HG02763 (cell line): ENCODE results near the gene RAD9A.

Experiments used
- ATAC-seq: cut with Tn5 transposase; IDR thresholded peaks from one replicate; pipeline ENCODE4 v1.9.1; 2021; ENCODE audit warnings: mild to moderate bottlenecking, moderate library complexity; ENCODE audit not compliant: unreplicated experiment

The RAD9A gene

DNA sequence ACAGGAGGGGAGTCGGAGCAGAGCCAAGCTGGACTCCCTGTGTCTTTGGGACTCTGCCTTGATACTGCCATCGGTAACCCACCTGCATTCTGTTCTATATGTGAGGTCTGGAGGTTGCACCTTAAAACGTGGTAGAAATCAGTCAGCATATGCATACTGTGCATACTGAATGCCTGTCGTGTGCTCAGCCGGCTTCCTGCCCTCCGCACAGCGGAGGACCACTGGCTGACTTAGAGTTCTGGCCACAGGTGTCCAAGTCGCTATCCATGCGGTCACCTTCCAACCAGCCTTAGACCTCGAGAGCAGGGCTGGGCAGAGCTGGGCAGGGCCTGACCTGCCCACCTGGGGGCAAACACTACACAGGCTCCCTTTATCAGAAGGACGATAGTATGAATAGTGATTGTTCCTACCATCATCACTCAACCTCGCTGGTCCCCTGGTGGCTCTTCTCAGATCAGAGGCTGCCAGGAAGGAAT is 15.9 kb downstream of the RAD9A start:
- no peak for ATAC-seq

DNA sequence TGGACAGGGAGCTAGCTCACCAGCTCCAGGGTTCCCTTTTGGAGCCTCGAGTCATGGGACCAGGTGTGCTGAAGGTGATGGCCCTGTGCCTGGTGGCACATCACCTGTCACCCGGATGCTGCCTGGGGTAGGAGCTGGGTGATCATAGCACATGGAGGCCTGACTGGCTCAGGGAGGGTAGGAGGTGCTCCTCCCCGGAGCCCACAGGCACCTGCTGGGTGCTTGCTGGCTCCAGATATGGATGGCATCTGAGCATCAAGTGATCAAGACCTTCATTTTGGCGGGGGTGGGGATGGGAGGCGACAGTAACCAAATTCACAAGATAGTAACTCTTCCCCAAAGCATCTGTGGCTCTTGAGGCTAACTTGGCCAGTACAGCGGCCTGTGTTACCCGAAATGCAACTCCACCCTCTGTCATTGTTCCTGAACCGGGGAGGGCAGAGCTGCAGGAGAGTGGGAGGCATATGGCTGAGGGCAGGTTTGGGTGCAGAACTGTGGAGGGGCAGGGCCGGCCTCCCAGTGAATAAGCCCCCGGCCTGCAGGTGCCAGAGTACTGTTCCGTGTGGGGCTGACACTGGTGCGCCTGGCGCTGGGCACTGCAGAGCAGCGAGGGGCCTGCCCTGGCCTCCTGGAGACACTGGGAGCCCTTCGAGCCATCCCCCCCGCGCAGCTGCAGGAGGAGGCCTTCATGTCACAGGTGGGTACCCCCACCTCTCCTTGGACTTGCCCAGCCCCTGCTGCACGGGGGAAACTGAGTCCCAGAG is 16.8 kb downstream of the RAD9A start:
- ATAC-seq = no peak

DNA sequence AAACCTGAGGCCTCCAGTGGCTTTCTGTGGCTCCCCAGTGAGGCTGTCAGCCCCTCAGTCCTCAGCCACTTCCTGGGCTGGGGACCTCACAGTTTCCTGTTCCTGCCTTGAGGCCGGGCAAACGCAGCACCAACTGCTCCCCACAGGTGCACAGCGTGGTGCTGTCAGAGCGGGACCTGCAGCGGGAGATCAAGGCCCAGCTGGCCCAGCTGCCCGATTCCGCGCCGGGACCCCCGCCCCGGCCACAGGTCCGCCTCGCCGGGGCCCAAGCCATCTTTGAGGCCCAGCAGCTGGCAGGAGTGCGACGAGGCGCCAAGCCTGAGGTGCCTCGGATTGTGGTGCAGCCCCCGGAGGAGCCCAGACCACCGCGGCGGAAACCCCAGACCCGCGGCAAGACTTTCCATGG is 17.5 kb downstream of the RAD9A start:
- ATAC-seq = peak; percentile 36

DNA sequence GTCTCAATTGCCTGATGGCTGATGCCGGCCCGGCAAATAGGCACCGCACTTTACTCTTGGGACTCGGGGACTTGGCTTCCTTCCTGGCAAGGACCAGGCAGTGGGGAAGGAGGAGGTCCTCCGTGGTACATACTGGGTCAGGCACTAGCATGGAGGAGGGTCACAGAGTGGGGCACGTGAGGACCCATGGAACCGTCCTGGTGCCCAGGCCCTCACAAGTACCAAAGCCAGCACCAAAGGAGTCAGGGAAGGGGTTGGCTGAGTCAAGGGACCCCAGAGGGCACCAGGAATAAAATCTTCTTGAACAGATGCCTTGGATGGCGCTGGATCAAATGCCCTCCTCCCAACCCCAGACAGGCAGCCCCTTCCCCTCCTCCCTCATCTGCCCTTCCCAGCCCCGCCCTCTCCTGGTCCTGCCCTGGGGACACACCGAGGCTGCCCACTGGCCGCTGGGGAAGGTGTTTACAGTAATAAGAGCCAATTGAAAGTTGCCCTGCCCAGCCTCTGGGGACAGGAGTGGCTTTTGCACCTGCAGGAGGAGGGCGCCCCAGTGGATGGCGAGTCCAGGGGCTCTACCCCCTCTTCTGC is 18.1 kb downstream of the RAD9A start:
- no peak for ATAC-seq

DNA sequence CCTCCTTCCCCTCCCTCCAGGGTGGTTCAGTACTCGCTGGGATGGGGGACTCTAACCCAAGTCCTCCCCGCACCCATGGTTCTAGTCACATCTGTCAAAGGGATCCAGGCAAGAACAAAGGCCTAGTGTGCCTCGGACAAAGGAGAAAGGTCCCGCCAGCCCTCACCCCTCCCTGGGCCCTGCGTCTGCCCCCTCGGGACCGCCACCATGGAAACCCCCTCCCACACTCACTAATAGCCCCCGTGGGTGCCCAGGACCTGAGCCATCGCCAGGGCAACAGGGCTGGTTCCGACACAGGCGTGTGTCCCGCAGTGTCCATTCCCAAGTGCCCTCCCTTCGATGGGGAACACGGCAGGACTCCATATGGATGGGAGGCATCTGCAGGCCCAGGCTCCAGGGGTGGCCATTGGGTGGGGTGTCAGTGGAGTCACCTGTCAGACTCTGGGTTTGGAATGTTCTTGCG is 18.6 kb downstream of the RAD9A start:
- ATAC-seq = no peak

DNA sequence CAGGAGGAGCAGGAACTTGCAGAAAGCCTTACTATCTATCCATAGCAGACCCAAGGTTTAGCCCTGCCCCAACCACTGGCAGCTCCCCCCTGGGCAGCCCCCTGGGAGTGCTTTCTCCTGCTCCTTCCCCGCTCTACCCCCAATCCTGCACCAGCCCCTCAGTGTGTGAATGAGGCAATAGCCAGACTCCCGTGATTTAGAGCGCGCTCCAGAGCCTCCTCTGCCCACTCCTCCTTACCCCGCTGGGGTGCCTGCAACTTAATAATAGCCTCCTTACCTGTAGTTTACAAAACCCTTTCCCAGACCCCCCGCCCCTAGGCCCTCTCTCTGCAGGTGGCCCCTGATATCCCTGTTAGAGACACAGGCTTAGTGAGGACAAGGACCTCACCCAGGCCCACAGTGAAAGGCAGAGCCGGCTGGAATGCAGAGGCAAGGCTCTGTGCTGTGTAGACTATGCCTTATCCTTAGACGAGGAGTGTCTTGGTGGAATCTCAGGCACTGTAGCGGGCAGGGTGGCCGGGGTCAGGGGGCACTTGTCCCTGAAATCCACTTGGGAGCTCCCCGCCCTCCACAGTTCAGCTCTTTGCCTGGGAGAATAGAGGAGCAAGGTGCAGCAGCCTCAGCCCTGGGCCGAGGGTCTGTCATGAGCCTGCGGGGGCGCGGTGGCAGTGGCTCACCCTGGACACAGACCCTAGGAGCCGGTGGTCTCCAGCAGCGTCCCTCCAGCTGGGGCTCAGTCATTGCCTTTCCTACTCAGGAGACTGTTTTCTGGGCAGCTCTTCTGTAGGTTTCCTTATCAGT is 19.4 kb downstream of the RAD9A start:
- ATAC-seq = no peak

DNA sequence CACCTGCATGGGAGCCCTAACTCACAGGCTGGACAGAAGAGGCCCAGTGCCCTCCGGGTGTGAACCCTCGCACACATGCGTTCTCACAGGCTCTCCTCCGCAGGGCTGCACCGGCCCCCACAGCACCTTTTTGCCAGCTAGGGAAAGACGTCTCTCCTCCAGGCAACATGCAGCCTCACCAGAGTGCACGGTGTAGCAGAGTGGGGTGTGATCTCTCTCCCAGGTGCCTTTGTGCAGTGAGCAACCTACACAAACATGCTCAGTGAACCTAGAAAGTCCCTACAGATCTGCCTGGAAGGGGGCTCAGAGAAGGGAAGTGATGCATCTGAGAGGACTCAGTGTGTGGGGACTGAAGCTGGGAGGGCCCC is 20.0 kb downstream of the RAD9A start:
- ATAC-seq = no peak

DNA sequence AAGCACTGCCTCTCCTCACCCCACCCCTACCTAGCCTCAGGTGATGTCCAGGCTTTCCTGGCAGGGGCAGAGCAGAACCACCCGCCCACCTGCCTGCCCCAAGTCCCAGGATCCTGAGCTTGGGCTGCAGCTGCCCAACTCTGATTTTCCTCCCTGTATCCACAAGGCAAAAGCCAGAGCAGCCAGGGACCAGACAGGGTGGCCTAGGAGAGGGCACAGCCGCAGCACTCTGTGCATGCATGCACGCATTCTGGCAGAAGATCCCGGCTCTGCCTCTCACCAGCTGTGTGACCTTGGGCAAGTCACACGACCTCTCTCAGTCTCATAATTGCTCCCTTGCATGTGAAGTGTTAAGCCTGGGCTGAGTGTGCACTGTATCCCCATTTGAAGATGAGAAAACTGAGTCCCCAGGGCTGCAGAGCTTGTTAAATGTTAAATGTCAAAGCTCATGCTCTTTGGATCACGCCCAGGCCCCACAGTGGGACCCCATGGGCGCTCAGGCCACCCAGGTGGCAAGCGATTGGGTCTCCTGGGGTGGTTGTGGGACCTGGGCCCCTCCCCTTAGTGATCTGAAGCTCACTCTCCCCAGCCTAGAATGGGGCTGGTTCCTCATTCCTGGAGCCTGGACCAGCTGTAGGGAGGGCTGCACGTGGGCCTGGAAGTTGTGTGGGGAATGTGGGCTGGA is 20.9 kb downstream of the RAD9A start:
- ATAC-seq = no peak

DNA sequence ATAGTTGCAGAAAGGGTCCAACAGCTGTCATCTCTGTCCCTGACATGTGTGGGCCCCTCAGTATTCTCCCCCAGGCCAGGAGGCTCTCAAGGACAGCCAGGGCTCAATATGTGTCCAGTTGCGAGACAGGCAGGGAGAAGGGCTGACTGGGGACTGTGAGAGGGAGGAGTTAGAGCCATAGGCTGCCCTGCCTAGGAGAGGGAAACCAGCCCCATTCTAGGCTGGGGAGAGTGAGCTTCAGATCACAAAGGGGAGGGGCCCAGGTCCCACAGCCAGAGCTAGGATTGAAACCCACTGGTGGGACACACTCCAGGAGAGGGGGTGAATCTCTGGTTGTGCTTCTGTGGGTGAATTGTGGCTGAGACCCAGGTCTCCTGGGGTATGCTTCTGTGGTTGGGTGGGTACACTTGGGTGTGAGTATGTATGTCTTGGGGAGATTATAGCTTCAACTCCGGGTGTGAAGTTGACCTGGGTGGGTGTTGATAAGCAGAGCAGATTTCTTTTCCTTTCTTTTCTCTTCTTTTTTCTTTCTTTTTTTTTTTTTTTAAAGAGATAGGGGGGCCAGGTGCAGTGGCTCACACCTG is 21.6 kb downstream of the RAD9A start:
- ATAC-seq = no peak

DNA sequence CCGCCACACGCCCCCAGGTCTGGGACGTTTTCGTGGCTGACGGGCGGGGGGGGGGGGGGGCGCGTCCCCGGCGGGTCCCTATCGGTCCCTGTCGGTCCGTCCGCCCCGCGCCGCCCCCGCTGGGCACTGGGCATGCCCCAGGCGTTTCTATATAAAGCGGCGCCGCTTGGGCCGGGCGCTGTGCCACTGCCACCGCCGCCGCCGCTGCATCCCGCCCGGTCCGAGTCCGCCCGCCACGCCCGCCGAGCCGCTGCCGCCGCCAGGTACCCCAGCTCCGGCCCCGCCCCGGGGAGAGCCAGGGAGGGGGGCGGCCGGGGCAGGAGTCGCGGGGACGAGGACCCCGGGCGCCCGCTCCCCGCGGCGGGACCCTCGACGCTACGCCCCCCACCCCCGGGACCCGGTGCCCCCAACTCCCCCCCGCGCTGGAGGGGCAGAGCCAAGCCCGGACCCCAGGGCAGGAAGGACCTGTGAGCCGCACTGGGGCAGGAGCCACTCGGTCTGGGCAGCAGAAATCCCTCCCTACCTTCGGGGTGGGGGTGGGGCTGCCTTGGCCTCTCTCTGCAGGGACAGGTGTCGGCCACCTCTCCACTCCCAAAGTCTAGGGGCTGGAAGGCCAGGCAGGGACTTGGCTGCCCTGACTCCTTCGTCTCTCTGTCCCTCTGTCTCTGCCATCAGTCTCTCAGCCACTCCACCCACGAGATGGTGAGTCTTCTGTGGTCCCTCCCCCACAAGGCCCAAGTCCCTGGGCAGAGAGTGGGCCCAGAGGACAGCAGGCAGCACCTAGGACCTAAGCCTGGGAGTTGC is 23.9 kb downstream of the RAD9A start, which contains the start of gene CARNS1:
Gene CARNS1, plus strand, starts transcription at position 178 of the 804 bp plus-strand sequence. Its CDS starts 522 bp downstream, at position 700.
- ATAC-seq = no peak

DNA sequence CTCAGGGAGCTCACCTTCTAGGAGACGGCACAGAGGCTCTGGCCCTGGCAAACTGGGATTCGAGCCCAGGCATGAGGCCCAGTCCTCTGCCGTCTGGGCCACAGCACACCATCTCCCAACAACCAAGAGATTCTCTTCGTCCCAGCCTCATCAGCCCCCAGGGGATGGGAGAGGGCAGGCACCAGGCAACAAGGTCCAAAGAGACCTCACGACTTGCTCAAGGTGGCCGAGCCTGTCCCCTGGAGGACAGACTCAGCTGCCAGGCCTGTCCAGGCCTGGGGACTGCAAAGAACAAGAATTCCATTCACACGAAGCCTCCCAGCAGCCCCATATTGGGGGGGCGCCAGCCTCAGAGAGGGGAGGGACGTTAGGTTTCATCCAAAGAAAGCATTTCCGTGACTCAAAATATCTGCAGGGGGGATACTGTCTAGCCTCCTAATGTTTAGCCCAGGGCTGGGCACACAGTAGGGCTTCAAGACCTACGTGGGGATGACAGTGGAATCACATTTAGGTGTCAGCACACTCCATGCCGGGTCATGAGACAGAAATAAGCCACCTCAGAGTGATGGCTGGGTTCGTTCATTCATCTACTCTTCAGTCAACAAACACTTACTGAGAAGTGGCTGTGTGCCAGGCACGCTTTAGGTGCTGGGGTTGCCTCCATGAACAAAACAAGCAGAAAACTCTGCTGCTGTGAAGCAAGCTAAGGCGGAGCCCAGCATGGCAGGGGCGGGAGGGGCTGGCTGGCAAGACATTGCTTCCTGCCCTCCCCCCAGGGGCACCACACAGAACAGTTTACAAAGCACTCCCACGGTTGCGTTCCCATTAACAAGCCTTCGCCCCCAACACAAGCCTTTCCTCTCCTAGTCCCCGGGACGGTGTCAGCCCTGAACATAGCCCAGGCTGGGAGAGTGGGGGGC is 24.9 kb downstream of the RAD9A start:
- ATAC-seq = no peak

DNA sequence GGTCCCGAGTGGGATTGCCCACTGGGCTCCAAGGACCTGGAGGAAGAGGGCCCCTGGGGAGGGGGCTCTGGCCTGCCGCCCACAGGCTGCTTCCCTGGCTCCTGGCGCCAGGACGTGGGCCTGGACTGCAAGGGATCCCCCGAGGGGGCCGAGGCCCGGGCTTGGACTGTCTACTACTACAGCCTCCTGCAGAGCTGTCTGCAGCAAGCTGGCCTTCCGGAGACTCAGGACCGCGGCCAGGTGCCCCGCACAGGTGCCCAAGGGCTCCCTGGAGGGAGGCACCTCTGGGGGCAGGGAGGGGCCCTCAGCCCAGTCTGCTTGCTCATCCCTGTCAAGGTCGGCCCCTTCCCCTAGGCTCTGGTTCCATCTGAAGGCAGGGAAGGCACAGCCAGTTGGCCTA is 25.6 kb downstream of the RAD9A start:
- no peak for ATAC-seq

DNA sequence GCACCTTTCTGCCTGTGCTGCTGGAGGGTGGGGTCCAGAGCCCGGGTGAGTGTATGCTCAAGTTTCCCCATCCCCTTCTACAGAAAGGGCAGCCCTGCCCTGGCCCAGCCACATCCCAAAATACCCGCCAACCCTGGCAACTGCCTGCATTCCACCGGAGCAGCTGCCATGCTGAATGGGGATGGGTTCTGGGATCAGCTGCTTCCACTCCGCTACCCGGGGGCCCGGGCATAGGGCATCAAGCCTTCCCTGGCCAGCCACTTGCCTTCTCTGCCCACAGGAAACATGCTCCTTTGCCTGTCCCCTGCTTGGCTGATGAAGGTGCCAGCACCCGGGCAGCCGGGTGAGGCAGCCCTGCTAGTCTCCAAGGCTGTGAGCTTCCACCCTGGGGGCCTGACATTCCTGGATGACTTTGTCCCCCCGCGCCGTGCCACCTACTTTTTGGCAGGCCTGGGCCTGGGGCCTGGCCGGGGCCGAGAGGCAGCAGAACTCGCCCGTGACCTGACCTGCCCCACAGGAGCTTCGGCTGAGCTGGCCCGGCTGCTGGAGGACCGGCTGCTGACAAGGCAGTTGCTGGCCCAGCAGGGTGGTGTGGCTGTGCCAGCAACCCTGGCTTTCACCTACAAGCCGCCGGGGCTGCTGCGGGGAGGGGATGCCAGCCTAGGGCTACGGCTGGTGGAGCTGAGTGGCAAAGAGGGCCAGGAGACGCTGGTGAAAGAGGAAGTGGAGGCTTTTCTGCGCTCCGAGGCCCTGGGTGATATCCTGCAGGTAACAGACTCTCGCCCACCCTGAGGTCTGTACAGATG is 26.9 kb downstream of the RAD9A start:
- ATAC-seq = no peak

DNA sequence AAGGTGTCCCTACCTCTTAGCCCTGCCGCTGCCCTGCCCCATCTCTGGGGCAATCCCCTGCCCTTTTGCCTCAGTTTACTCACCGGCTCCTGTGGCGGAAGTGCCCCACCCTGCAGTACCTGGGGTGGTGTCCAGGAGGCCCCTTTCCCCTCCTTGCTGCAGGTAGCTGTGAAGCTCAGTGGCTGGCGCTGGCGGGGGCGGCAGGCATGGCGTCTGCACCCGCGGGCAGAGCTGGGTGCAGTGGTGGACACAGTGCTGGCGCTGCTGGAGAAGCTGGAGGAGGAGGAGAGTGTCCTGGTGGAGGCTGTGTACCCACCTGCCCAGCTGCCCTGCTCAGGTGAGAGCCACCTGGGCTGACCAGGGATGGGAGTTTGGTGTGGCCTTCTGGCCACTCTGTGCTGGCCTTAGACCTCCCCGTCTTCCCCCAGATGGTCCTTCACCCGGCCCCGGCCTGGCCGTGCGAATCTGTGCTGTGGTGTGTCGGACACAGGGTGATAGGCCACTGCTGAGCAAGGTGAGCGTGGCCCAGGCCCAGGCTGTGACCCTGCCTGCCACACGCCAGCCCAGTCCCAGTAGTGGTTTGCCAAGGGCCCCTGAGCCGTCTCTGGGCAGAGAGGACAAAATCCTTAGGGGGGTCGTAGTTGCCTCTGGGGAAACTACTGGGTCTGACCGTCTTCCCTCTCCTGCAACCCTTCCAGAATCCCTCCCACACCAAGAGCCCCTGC is 27.7 kb downstream of the RAD9A start:
- ATAC-seq = no peak

DNA sequence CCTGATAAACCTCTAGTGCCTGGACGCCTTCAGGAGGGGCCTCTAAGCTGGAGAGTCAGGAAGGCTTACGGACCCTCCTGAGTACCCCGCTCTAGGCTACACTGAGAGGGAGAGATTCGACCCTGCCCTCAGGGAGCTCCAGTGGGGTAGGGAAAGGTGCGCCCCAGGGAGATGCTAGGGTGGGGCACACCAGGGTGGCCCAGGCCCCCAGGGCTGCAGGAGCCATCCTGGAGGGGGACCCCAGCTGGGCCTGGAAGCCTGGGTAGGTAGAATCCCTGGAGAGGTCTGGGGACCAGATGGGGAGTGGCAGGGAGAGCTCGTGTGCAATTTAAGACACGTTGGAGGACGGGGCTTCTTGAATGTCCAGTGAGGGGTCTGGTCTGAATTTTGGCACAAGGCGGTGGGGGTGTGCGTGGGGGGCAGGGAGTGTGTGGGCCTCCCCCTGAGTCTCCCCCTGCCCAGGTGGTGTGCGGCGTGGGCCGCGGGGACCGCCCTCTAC is 28.4 kb downstream of the RAD9A start:
- ATAC-seq = no peak

DNA sequence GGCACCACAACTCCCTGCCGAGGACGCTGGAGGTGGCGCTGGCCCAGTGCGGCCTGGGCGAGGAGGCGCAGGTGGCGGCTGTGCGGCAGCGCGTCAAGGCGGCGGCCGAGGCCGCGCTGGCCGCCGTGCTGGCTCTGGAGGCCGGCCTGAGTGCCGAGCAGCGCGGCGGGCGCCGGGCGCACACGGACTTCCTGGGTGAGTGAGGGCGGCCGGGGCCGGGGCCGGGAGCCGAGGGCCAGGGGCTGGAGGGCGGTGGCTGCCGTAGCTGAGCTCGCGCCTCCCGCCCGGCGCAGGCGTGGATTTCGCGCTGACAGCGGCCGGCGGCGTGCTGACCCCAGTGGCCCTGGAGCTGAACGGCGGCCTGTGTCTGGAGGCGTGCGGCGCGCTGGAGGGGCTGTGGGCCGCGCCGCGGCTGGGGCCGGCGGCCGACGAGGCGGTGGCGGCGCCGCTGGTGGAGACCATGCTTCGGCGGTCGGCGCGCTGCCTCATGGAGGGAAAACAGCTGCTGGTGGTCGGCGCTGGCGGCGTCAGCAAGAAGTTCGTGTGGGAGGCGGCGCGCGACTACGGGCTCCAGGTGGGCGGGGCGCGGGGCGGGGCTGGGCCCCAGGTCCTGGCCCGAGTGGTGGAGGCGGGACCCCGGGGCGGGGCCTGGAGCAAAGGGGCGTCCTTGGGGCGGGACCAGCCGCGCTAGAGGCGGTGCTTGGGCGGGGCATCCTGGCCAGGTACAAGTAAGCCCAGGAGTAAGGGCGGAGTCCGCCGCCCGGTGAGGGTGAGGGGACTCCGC is 29.1 kb downstream of the RAD9A start:
- peak; percentile 76 for ATAC-seq
